Endothelial cell of hepatic sinusoid (primary cell): Measurements from ENCODE around the gene CREG1.

ENCODE experiments used
- in situ Hi-C: cut with HindIII; loops from 2 replicates; pipeline ENCODE4 v1.10.0; 2017; ENCODE audit warnings: low sequenced_read_pairs

Gene CREG1

GRCh38 chr1:167511374-167511986, 42.1 kb downstream of the CREG1 start:
- in situ Hi-C loops: loop anchor here (5.0 kb wide), 1 partner anchor 51 kb away; no protein-coding TSS in a partner anchor

GRCh38 chr1:167510881-167511280, 42.7 kb downstream of the CREG1 start:
- in situ Hi-C loops: loop anchor here (5.0 kb wide), 1 partner anchor 51 kb away; no protein-coding TSS in a partner anchor

GRCh38 chr1:167510244-167510643, 43.3 kb downstream of the CREG1 start:
- in situ Hi-C loops: loop anchor here (5.0 kb wide), 1 partner anchor 52 kb away; no protein-coding TSS in a partner anchor

- in situ Hi-C loops: no loop called here
Observed at GRCh38 chr1:167509587-167509986, 44.0 kb downstream of the CREG1 start.

GRCh38 chr1:167507719-167508118, 45.8 kb downstream of the CREG1 start:
- in situ Hi-C loops: no loop called here

- in situ Hi-C loops: no loop called here
Observed at GRCh38 chr1:167504467-167504827, 49.1 kb downstream of the CREG1 start.

GRCh38 chr1:167503626-167504466, 49.7 kb downstream of the CREG1 start:
- in situ Hi-C loops: no loop called here

GRCh38 chr1:167502719-167503462, 50.7 kb downstream of the CREG1 start:
- in situ Hi-C loops: no loop called here

- in situ Hi-C loops: no loop called here
Observed at GRCh38 chr1:167502192-167502551, 51.4 kb downstream of the CREG1 start.

GRCh38 chr1:167501515-167502191, 51.9 kb downstream of the CREG1 start:
- in situ Hi-C loops: no loop called here

- in situ Hi-C loops: no loop called here
Observed at GRCh38 chr1:167500283-167500860, 53.2 kb downstream of the CREG1 start.

- in situ Hi-C loops: no loop called here
Observed at GRCh38 chr1:167499664-167500101, 53.9 kb downstream of the CREG1 start.

- in situ Hi-C loops: no loop called here
Observed at GRCh38 chr1:167499106-167499505, 54.5 kb downstream of the CREG1 start.

GRCh38 chr1:167496797-167497619, 56.6 kb downstream of the CREG1 start:
- in situ Hi-C loops: no loop called here

GRCh38 chr1:167493372-167493771, 60.2 kb downstream of the CREG1 start:
- in situ Hi-C loops: no loop called here

GRCh38 chr1:167492481-167492910, 61.1 kb downstream of the CREG1 start:
- in situ Hi-C loops: no loop called here

GRCh38 chr1:167491586-167492461, 61.7 kb downstream of the CREG1 start:
- in situ Hi-C loops: no loop called here
